MCF 10A (cell line): Measurements from ENCODE around the gene CCDC6. TPM values are rescaled to one million over a fixed set of nuclear protein-coding genes. Genes with fewer than 3 reads are reported as not detected.

Source experiments
- BruUV-seq: library from RNA; stranded (reverse); fragments of 400-500 nt; replicated peaks from 2 replicates; lab custom pipeline; 2021; lab: Mats Ljungman, UMichigan
- CTCF ChIA-PET: fragments of 300-600 bp; sonication (Branson Sonifier 250); formaldehyde crosslinking; extraction: SDS; loops from one replicate; lab custom pipeline; 2021; ENCODE audit warnings: antibody characterized with exemption, inconsistent platforms; lab: Yijun Ruan, JAX
- POLR2A ChIA-PET: fragments of 300-600, 350-650 bp; sonication (Branson Sonifier 250); formaldehyde crosslinking; extraction: SDS; loops from one replicate; lab custom pipeline; 2020; ENCODE audit warnings: antibody characterized with exemption, inconsistent platforms; lab: Yijun Ruan, JAX
- DNase-seq: peaks from one replicate; pipeline ENCODE4 v3.0.0-alpha.2; 2018; ENCODE audit not compliant: unreplicated experiment
- H3K27ac Mint-ChIP-seq: one replicate; pipeline ENCODE4 v1.8.0; 2022; ENCODE audit warnings: mild to moderate bottlenecking, low read depth, mixed read lengths; ENCODE audit not compliant: unreplicated experiment
- H3K27me3 Mint-ChIP-seq: one replicate; pipeline ENCODE4 v1.8.0; 2022; ENCODE audit warnings: mixed read lengths; ENCODE audit not compliant: insufficient read depth, unreplicated experiment
- H3K36me3 Mint-ChIP-seq: one replicate; pipeline ENCODE4 v1.8.0; 2022; ENCODE audit warnings: mild to moderate bottlenecking, moderate library complexity, mixed read lengths; ENCODE audit not compliant: insufficient read depth, unreplicated experiment
- H3K4me1 Mint-ChIP-seq: one replicate; pipeline ENCODE4 v1.8.0; 2022; ENCODE audit warnings: mixed read lengths; ENCODE audit not compliant: insufficient read depth, unreplicated experiment
- H3K4me3 Mint-ChIP-seq: one replicate; pipeline ENCODE4 v1.8.0; 2022; ENCODE audit warnings: mild to moderate bottlenecking, moderate library complexity, mixed read lengths; ENCODE audit not compliant: unreplicated experiment
- H3K9me3 Mint-ChIP-seq: one replicate; pipeline ENCODE4 v1.8.0; 2022; ENCODE audit warnings: mixed read lengths; ENCODE audit not compliant: unreplicated experiment
- intact Hi-C: fragments of 100-400 bp; cut with micrococcal nuclease; formaldehyde crosslinking; loops from 2 replicates; pipeline ENCODE4 v1.14.1; 2022
- total RNA-seq: library from RNA; stranded (reverse); gene quantifications from 2 replicates; pipeline ENCODE4 v1.2.3, GENCODE V29; 2022
- TF ChIP-seq, protein P1 (sequence below): fragments of 200-600 bp; IDR thresholded peaks from one replicate; pipeline ENCODE4 v1.8.0; 2022; ENCODE audit warnings: antibody characterized with exemption, mild to moderate bottlenecking; ENCODE audit not compliant: unreplicated experiment

Gene CCDC6
- total RNA-seq, 1 experiment from 2014 or later = 66.4 TPM

DNA sequence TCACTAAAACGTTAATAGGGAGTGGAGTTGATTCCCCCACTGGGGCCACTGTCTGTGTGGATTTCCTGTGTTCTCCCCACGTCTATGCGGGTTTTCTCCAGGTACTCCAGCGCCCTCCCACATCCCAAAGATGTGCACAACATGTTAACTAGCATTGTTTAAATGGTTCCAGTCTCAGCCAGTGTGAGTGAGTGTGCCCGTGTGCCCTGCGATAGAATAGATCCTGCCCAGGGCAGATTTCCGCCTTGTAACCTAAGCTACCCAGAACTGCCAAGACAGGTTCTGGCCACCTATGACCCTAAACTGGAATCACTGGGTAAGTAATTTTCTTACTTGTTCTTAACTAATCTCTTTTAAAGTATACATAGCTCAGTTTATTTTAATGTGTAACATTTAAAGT, 58.5 kb downstream of the CCDC6 start:
- no peaks in the 10 kb centered on the region for H3K4me1 Mint-ChIP-seq
- TF ChIP-seq, protein P1, sequence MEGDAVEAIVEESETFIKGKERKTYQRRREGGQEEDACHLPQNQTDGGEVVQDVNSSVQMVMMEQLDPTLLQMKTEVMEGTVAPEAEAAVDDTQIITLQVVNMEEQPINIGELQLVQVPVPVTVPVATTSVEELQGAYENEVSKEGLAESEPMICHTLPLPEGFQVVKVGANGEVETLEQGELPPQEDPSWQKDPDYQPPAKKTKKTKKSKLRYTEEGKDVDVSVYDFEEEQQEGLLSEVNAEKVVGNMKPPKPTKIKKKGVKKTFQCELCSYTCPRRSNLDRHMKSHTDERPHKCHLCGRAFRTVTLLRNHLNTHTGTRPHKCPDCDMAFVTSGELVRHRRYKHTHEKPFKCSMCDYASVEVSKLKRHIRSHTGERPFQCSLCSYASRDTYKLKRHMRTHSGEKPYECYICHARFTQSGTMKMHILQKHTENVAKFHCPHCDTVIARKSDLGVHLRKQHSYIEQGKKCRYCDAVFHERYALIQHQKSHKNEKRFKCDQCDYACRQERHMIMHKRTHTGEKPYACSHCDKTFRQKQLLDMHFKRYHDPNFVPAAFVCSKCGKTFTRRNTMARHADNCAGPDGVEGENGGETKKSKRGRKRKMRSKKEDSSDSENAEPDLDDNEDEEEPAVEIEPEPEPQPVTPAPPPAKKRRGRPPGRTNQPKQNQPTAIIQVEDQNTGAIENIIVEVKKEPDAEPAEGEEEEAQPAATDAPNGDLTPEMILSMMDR = no peak
- DNase-seq = no peak
- H3K27me3 Mint-ChIP-seq = no peaks in the 10 kb centered on the region
- intact Hi-C loops = no loop called here
- ChIA-PET CTCF (interaction anchor here (0.6 to 0.7 kb wide), 2 partner anchors 12 to 16 kb away, joined by 3 read pairs; no protein-coding TSS in a partner anchor), POLR2A (interaction anchor here (0.5 to 0.6 kb wide), 2 partner anchors 17 to 60 kb away, joined by 3 read pairs; no protein-coding TSS in a partner anchor)
- H3K27ac Mint-ChIP-seq = no peak overlapping the region
- peaks cover 47% of the 10 kb centered on the region for H3K36me3 Mint-ChIP-seq
- no peak overlapping the region for H3K4me3 Mint-ChIP-seq
- no peaks in the 10 kb centered on the region for H3K9me3 Mint-ChIP-seq
- BruUV-seq = no TSS peak

DNA sequence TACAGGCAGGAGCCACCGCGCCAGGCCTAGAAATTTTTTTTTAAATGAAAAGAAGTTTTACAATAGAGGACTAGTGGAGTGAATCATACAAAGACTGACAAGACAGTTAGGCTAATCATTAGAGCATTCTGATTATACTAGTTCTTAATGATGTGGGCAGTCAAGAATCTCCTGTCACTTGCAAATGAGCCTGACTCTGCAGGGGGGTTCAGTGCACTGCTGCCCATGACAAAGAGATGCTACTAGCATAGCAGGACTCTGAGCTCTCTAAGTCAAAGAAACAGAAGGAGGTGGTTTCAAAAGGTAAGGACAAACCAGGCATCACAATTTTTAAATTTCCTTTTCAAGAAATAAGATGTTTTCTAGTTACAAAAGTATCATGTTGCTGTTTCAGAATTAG, 59.0 kb downstream of the CCDC6 start:
- H3K36me3 Mint-ChIP-seq = peaks cover 53% of the 10 kb centered on the region
- no TSS peak for BruUV-seq
- intact Hi-C loops = no loop called here
- ChIA-PET CTCF (interaction anchor here (4.2 kb wide), 1 partner anchor 16 kb away, joined by 23 read pairs; no protein-coding TSS in a partner anchor), POLR2A (interaction anchor here (0.5 kb wide), 1 partner anchor 61 kb away, joined by 3 read pairs; no protein-coding TSS in a partner anchor)
- TF ChIP-seq, protein P1 = no peak
- no peak for DNase-seq
- no peaks in the 10 kb centered on the region for H3K27me3 Mint-ChIP-seq
- H3K4me3 Mint-ChIP-seq = no peak overlapping the region
- H3K4me1 Mint-ChIP-seq = no peaks in the 10 kb centered on the region
- H3K27ac Mint-ChIP-seq = no peak overlapping the region
- no peaks in the 10 kb centered on the region for H3K9me3 Mint-ChIP-seq

DNA sequence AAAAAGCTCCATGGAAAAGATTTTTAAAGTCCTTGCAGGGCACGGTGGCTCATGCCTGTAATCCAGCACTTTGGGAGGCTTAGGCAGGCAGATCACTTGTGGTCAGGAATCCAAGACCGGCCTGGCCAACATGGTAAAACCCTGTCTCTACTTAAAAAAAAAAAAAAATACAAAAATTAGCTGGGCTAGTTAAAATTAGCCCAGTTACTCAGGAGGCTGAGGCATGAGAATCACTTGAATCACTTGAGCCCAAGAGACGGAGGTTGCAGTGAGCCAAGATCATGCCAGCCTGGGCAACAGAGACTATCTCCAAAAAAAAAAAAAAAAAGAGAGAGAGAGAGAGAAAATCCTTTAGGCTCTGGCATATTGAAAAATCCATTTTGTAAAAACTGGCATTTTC, 61.9 kb downstream of the CCDC6 start:
- intact Hi-C loops = no loop called here
- peaks cover 64% of the 10 kb centered on the region for H3K36me3 Mint-ChIP-seq
- ChIA-PET CTCF (interaction anchor here (0.6 to 4.2 kb wide), 10 partner anchors 13 to 415 kb away, joined by 3 to 23 read pairs (median 4); partner anchors contain the start of gene CCDC6), POLR2A (interaction anchor here (0.6 to 1.4 kb wide), 2 partner anchors 62 to 222 kb away, joined by 3 read pairs; partner anchors contain the start of gene CCDC6)
- no peak for DNase-seq
- no peak overlapping the region for H3K4me3 Mint-ChIP-seq
- peaks cover 13% of the 10 kb centered on the region for H3K4me1 Mint-ChIP-seq
- no peaks in the 10 kb centered on the region for H3K9me3 Mint-ChIP-seq
- no peaks in the 10 kb centered on the region for H3K27me3 Mint-ChIP-seq
- no peak overlapping the region for H3K27ac Mint-ChIP-seq
- BruUV-seq = no TSS peak
- TF ChIP-seq, protein P1 = no peak

DNA sequence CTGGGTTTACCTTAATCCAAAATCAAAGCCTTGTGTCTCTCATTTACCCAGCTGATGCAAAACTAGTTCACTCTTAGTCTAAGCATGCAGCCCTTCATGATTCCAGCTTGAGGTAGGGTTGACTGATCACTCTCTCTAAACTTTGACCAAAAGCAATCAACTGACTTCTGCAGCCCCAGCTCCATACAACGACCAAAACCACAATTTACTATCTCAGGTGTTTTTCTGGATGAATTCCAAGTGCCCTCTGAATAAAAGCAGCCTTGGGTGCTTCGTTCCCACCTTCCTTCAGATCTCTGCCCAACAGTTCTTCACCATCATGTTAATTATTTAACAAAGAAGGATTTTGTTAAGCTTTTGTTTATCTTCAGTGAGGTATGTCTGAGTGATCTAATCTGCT, 62.6 kb downstream of the CCDC6 start:
- no peak for DNase-seq
- Mint-ChIP-seq H3K4me1 (peaks cover 15% of the 10 kb centered on the region), H3K27ac (no peak overlapping the region), H3K27me3 (no peaks in the 10 kb centered on the region), H3K36me3 (peaks cover 64% of the 10 kb centered on the region), H3K9me3 (no peaks in the 10 kb centered on the region), H3K4me3 (no peak overlapping the region)
- TF ChIP-seq, protein P1 = no peak
- CTCF ChIA-PET = interaction anchor here (0.7 to 4.2 kb wide), 4 partner anchors 12 to 212 kb away, joined by 3 to 23 read pairs (median 7); partner anchors contain the start of gene CCDC6
- no TSS peak for BruUV-seq
- POLR2A ChIA-PET = interaction anchor here (1.4 kb wide), 1 partner anchor 62 kb away, joined by 3 read pairs; the partner anchor contains the start of gene CCDC6
- intact Hi-C loops = no loop called here
